GM12878 (cell line): ENCODE results near the gene ADAMTS1. TPM values are rescaled to one million over a fixed set of nuclear protein-coding genes. Genes with fewer than 3 reads are reported as not detected.

Experiments
- ATAC-seq: fragments of 200-7000 bp; cut with Tn5 transposase; 3 replicates; pipeline ENCODE4 v1.9.1; 2020; ENCODE audit warnings: mild to moderate bottlenecking, moderate library complexity
- BruUV-seq: library from RNA; stranded (reverse); fragments of 400-500 nt; replicated peaks from 2 replicates; lab custom pipeline; 2021; lab: Mats Ljungman, UMichigan
- CTCF ChIA-PET: fragments of 300-600 bp; sonication (Branson Sonifier 250); formaldehyde crosslinking; extraction: SDS; loops from one replicate; lab custom pipeline; 2021; ENCODE audit warnings: inconsistent platforms; lab: Yijun Ruan, JAX
- POLR2A ChIA-PET: fragments of 350-600 bp; formaldehyde crosslinking; extraction: SDS; loops from one replicate; lab custom pipeline; 2021; ENCODE audit warnings: inconsistent platforms; lab: Charles Lee
- RAD21 ChIA-PET: fragments of 300-600 bp; sonication (Branson Sonifier 250); formaldehyde crosslinking; loops from one replicate; lab custom pipeline; 2023; ENCODE audit warnings: antibody characterized with exemption; ENCODE audit not compliant: unreplicated experiment; lab: Charles Lee
- SMC1A ChIA-PET: fragments of 300-600 bp; sonication (Branson Sonifier 250); formaldehyde crosslinking; loops from one replicate; lab custom pipeline; 2023; ENCODE audit not compliant: unreplicated experiment, uncharacterized antibody; lab: Charles Lee
- DNase-seq: peaks from one replicate; pipeline ENCODE4 v3.0.0-alpha.2; 2011; ENCODE audit warnings: low read depth, low spot score
- FAIRE-seq: peaks from 3 replicates; lab custom pipeline; 2011; peaks lifted over from hg19 to GRCh38; lab: Jason Lieb, UNC
- H2AFZ ChIP-seq: 2 replicates; pipeline ENCODE4 v1.6.0; 2011; ENCODE audit warnings: low read depth, low read length, control low read depth; ENCODE audit not compliant: control insufficient read depth
- H3K27ac ChIP-seq: 2 replicates; pipeline ENCODE4 v1.5.1; 2011; ENCODE audit warnings: control low read depth; ENCODE audit not compliant: control insufficient read depth, insufficient read depth
- H3K27me3 ChIP-seq, 2 experiments: replicated peaks in 1 of 2; 2 replicates each; pipeline versions ENCODE4 v1.6.0 to v1.6.1; 2011; ENCODE audit warnings: low read length in 1 of 2; ENCODE audit not compliant: control insufficient read depth in 2 of 2, insufficient read depth in 2 of 2
- H3K36me3 ChIP-seq, 2 experiments: 2 replicates each; pipeline ENCODE4 v1.5.1; 2011; ENCODE audit warnings: low read length in 1 of 2; ENCODE audit not compliant: control insufficient read depth in 2 of 2, insufficient read depth in 2 of 2
- H3K4me1 ChIP-seq: 2 replicates; pipeline ENCODE4 v1.6.1; 2011; ENCODE audit warnings: mild to moderate bottlenecking, low read length, moderate library complexity, mixed read lengths; ENCODE audit not compliant: control insufficient read depth, insufficient read depth
- H3K4me2 ChIP-seq: 2 replicates; pipeline ENCODE4 v1.6.0; 2011; ENCODE audit warnings: control low read depth; ENCODE audit not compliant: control insufficient read depth, insufficient read depth
- H3K4me3 ChIP-seq: fragments of 200-600 bp; sonication (generic); 2 replicates; pipeline ENCODE4 v1.5.1; 2016
- H3K79me2 ChIP-seq: 2 replicates; pipeline ENCODE4 v1.6.0; 2011; ENCODE audit warnings: low read length; ENCODE audit not compliant: control insufficient read depth, insufficient read depth
- H3K9ac ChIP-seq: 2 replicates; pipeline ENCODE4 v1.8.0; 2011; ENCODE audit warnings: low read length, control low read depth, mixed read lengths; ENCODE audit not compliant: control insufficient read depth, insufficient read depth
- H3K9me3 ChIP-seq: replicated peaks from 3 replicates; pipeline ENCODE4 v1.5.1; 2011; ENCODE audit warnings: mild to moderate bottlenecking, low read length; ENCODE audit not compliant: control insufficient read depth, insufficient read depth
- H4K20me1 ChIP-seq: 2 replicates; pipeline ENCODE4 v1.6.0; 2011; ENCODE audit not compliant: control insufficient read depth, insufficient read depth
- HDGF ChIP-seq: fragments of 450-650 bp; IDR thresholded peaks from 2 replicates; pipeline ENCODE4 v1.6.1; 2016; ENCODE audit warnings: antibody characterized with exemption
- KLF5 ChIP-seq: fragments of 450-650 bp; IDR thresholded peaks from 2 replicates; pipeline ENCODE4 v1.6.1; 2014; ENCODE audit warnings: mild to moderate bottlenecking; ENCODE audit not compliant: partially characterized antibody
- MTA3 ChIP-seq: IDR thresholded peaks from 2 replicates; pipeline ENCODE4 v1.6.1; 2012; ENCODE audit warnings: low read length, inconsistent platforms, borderline replicate concordance
- NFIC ChIP-seq: IDR thresholded peaks from 2 replicates; pipeline ENCODE4 v1.6.1; 2012; ENCODE audit warnings: low read depth, mild to moderate bottlenecking, inconsistent platforms, low read length, moderate library complexity
- NFXL1 ChIP-seq: fragments of 450-650 bp; IDR thresholded peaks from 2 replicates; pipeline ENCODE4 v1.6.1; 2017; ENCODE audit warnings: antibody characterized with exemption, mild to moderate bottlenecking, borderline replicate concordance
- NRF1 ChIP-seq: conservative IDR thresholded peaks from 2 replicates; pipeline ENCODE4 v1.6.1; 2011; ENCODE audit warnings: mild to moderate bottlenecking, low read depth, low read length, improper control_type of control experiment
- RELB ChIP-seq: fragments of 450-650 bp; IDR thresholded peaks from 2 replicates; pipeline ENCODE4 v1.6.1; 2017; ENCODE audit warnings: low read depth, mild to moderate bottlenecking, moderate library complexity
- SUPT20H ChIP-seq: IDR thresholded peaks from 2 replicates; pipeline ENCODE4 v1.6.1; 2011; ENCODE audit warnings: low read depth, mild to moderate bottlenecking, low read length, moderate library complexity, borderline replicate concordance; ENCODE audit not compliant: control insufficient read depth
- WGBS: methylation state at CpG from one replicate; pipeline ENCODE4 v1.1.6; 2016; ENCODE audit warnings: low lambda C conversion rate; ENCODE audit not compliant: insufficient replicate concordance, insufficient coverage; ENCODE audit errors: missing lambda C conversion rate; 5-methylcytosine and 5-hydroxymethylcytosine counted together
- in situ Hi-C: fragments of 300-500 bp; cut with MboI; formaldehyde crosslinking; loops from 9 replicates; pipeline ENCODE4 v1.14.3; 2018; ENCODE audit warnings: mixed read lengths
- intact Hi-C: fragments of 100-400 bp; cut with micrococcal nuclease; formaldehyde crosslinking; loops from one replicate; pipeline ENCODE4 v1.14.2; 2022; ENCODE audit not compliant: unreplicated experiment
- polyA plus RNA-seq, 11 experiments: library from polyadenylated mRNA; depleted of rRNA in 4 of 11; unstranded in 6 of 11; stranded (reverse) in 5 of 11; fragments of >200 nt; fragmentation: Nextera tagmentation in 4 of 11; fragmentation: Illumina TruSeq in 1 of 11; extraction: Ambion mirVana in 4 of 11; extraction: Trizol in 1 of 11; gene quantifications; 1 replicate in 1 of 11; 2 replicates in 10 of 11; pipeline versions ENCODE4 v1.2.1 to v1.2.3, GENCODE V29; 2011 to 2016; ENCODE audit warnings: inconsistent platforms in 2 of 11, missing spikeins in 2 of 11, low read depth in 1 of 11
- total RNA-seq, 4 experiments: library from RNA; depleted of rRNA in 3 of 4; stranded (reverse); fragments of >200 nt in 3 of 4; fragmentation: Illumina TruSeq in 1 of 4; extraction: Trizol in 1 of 4; gene quantifications; 2 replicates each; pipeline versions ENCODE4 v1.2.1 to v1.2.3, GENCODE V29; 2013 to 2021

ADAMTS1 gene
- total and polyA plus RNA-seq, 10 of the 15 experiments (the other 5 are each of a cell fraction or from before 2014, with no cell fraction given), result 0.06 to 0.21 (median 0.08) TPM; not detected in 6

GRCh38 chr21:26794597-26795411 is 50.4 kb downstream of the ADAMTS1 start:
- ChIA-PET RAD21 (no interaction called here), SMC1A (no interaction called here), POLR2A (no interaction called here), CTCF (no interaction called here)
- H3K4me3 ChIP-seq, result no peak overlapping the region
- no peak overlapping the region for H2AFZ ChIP-seq
- no peak overlapping the region for H3K27ac ChIP-seq
- H3K4me1 ChIP-seq, result no peaks in the 10 kb centered on the region
- 24% methylated on average over 5 of the region's 5 CpGs for WGBS
- DNase-seq, result no peak
- TF ChIP-seq NFIC, result no peak
- no peak for TF ChIP-seq HDGF
- no peaks in the 10 kb centered on the region for H3K27me3 ChIP-seq
- no peak overlapping the region for H3K4me2 ChIP-seq
- no peaks in the 10 kb centered on the region for H3K79me2 ChIP-seq
- H3K36me3 ChIP-seq, result no peaks in the 10 kb centered on the region
- FAIRE-seq, result no peak
- no peak for ATAC-seq
- no peak overlapping the region for H3K9ac ChIP-seq
- no TSS peak for BruUV-seq
- intact Hi-C loops (no loop called here), in situ Hi-C loops (no loop called here)
- H3K9me3 ChIP-seq, result no peaks in the 10 kb centered on the region
- no peaks in the 10 kb centered on the region for H4K20me1 ChIP-seq

- Histone ChIP-seq H3K79me2 (no peaks in the 10 kb centered on the region), H3K9me3 (no peaks in the 10 kb centered on the region), H3K27ac (no peak overlapping the region), H3K4me3 (no peak overlapping the region)
- SMC1A ChIA-PET, result no interaction called here
- ATAC-seq (no peak), FAIRE-seq (no peak)
- in situ Hi-C loops, result no loop called here
- no peak for TF ChIP-seq SUPT20H
- no peak for TF ChIP-seq KLF5
- no peak for TF ChIP-seq RELB
- TF ChIP-seq NFXL1, result no peak
- TF ChIP-seq NRF1, result no peak
- no peak for TF ChIP-seq MTA3
- TF ChIP-seq, all 136 proteins: peak for 0
- Histone ChIP-seq H2AFZ (no peak overlapping the region), H3K27me3 (no peaks in the 10 kb centered on the region), H3K36me3 (no peaks in the 10 kb centered on the region), H3K4me1 (no peaks in the 10 kb centered on the region), H4K20me1 (no peaks in the 10 kb centered on the region), H3K4me2 (no peak overlapping the region), H3K9ac (no peak overlapping the region)
- ChIA-PET POLR2A (no interaction called here), RAD21 (no interaction called here), CTCF (no interaction called here)
- no TSS peak for BruUV-seq
- intact Hi-C loops, result no loop called here
- DNase-seq, result no peak
Observed at GRCh38 chr21:26790296-26790695, 54.9 kb downstream of the ADAMTS1 start.
